Cardiac fibroblast (primary cell): ENCODE results near the gene OXNAD1.
"Not testable (repeated sequence)": the region's sequence is repeated elsewhere in the genome, so short reads cannot be mapped to it uniquely, and the experiment has no call there.

ENCODE experiments used
- DNase-seq, 2 donors: peaks; one replicate each; pipeline versions ENCODE4 v3.0.0 to v3.0.0-alpha.2; 2010; ENCODE audit warnings: low read depth in 2 of 2
- H3K4me3 ChIP-seq, 2 donors: replicated peaks in 1 of 2; 1 replicate in 1 of 2; 2 replicates in 1 of 2; pipeline ENCODE4 v1.5.1; 2011; ENCODE audit warnings: low read depth in 2 of 2, low read length in 2 of 2, mild to moderate bottlenecking in 2 of 2, moderate library complexity in 1 of 2
- CTCF ChIP-seq: IDR thresholded peaks from one replicate; pipeline ENCODE4 v1.5.1; 2011; ENCODE audit warnings: low read depth, mild to moderate bottlenecking, low read length, inconsistent platforms

The OXNAD1 gene

GRCh38 chr3:16305111-16305541, 40.1 kb downstream of the OXNAD1 start:
- no peak overlapping the region for H3K4me3 ChIP-seq
- no peak for TF ChIP-seq CTCF
- DNase-seq = no peak

GRCh38 chr3:16307832-16308531, 43.0 kb downstream of the OXNAD1 start:
- no peak for TF ChIP-seq CTCF
- peak in 1 of 2 donors; percentile 13 for DNase-seq
- no peak overlapping the region for H3K4me3 ChIP-seq

- no peak for TF ChIP-seq CTCF
- no peak for DNase-seq
- no peak overlapping the region for H3K4me3 ChIP-seq
Measured at GRCh38 chr3:16308727-16309126, 43.7 kb downstream of the OXNAD1 start.

- H3K4me3 ChIP-seq = no peak overlapping the region
- TF ChIP-seq CTCF = no peak
- peak; percentile 32 to 56 for DNase-seq
Measured at GRCh38 chr3:16309558-16309957, 44.5 kb downstream of the OXNAD1 start.

GRCh38 chr3:16310486-16310885, 45.5 kb downstream of the OXNAD1 start:
- not testable (repeated sequence) for H3K4me3 ChIP-seq, DNase-seq

- DNase-seq = peak; percentile 28 to 46
- no peak for TF ChIP-seq CTCF
- no peak overlapping the region for H3K4me3 ChIP-seq
Measured at GRCh38 chr3:16311960-16312451, 47.0 kb downstream of the OXNAD1 start.

- no peak for DNase-seq
- no peak for TF ChIP-seq CTCF
- H3K4me3 ChIP-seq = no peak overlapping the region
Measured at GRCh38 chr3:16313886-16314645, 49.1 kb downstream of the OXNAD1 start.
